ENCODE data around the gene CBLN3.

The CBLN3 gene

GRCh38 chr14:24378981-24379906, 50.2 kb downstream of the CBLN3 start:
- Histone ChIP-seq H3K4me3 (no peak overlapping the region), H3K27ac (no peak overlapping the region), H4K20me1 (no peaks in the 10 kb centered on the region; a peak in 1 of 22 replicates), H3K4me1 (peaks cover 10 to 38% (median 32%) of the 10 kb centered on the region in 10 experiments; a peak in 19 of 20 replicates), H3K9ac (no peak overlapping the region), H3K9me3 (replicated peaks in 1 of 11) (no peaks in the 10 kb centered on the region), H3K27me3 (no peaks in the 10 kb centered on the region), H3K4me2 (no peak overlapping the region), H3K36me3 (peaks cover 0 to 43% (median 37%) of the 10 kb centered on the region in 11 experiments; a peak in 11 of 22 replicates)
- TF ChIP-seq Cebpa-rat (IDR thresholded peaks at IDR 0.05): no peak

GRCh38 chr14:24378327-24378726, 51.1 kb downstream of the CBLN3 start:
- H3K9me3 ChIP-seq (replicated peaks in 1 of 11): no peaks in the 10 kb centered on the region
- H3K36me3 ChIP-seq: peaks cover 0 to 53% (median 47%) of the 10 kb centered on the region in 11 experiments; a peak in 18 of 22 replicates
- no peak for TF ChIP-seq Cebpa-rat (IDR thresholded peaks at IDR 0.05)
- no peak overlapping the region for H3K9ac ChIP-seq
- H3K4me1 ChIP-seq: peaks cover 10 to 42% (median 32%) of the 10 kb centered on the region in 10 experiments; a peak in 19 of 20 replicates
- no peak overlapping the region for H3K4me3 ChIP-seq
- H3K27me3 ChIP-seq: no peaks in the 10 kb centered on the region
- 0 out of 22 replicates have a peak overlapping the region, but pooled peaks of 1 of the 11 experiments have one; percentile 7 for H3K27ac ChIP-seq
- H4K20me1 ChIP-seq: no peaks in the 10 kb centered on the region; a peak in 1 of 22 replicates
- no peak overlapping the region for H3K4me2 ChIP-seq

- H4K20me1 ChIP-seq: no peaks in the 10 kb centered on the region; a peak in 1 of 22 replicates
- H3K4me3 ChIP-seq: no peak overlapping the region
- no peaks in the 10 kb centered on the region for H3K9me3 ChIP-seq (replicated peaks in 1 of 11)
- peak overlapping the region in 1 of 11 experiments; percentile 7; a peak in 1 of 22 replicates for H3K27ac ChIP-seq
- no peak for TF ChIP-seq Cebpa-rat (IDR thresholded peaks at IDR 0.05)
- peaks cover 0 to 59% (median 53%) of the 10 kb centered on the region in 11 experiments; a peak in 20 of 22 replicates for H3K36me3 ChIP-seq
- no peaks in the 10 kb centered on the region for H3K27me3 ChIP-seq
- no peak overlapping the region for H3K9ac ChIP-seq
- peak overlapping the region in 8 of 11 experiments; percentile 51 to 84 (median 78); a peak in 13 of 22 replicates for H3K4me2 ChIP-seq
- H3K4me1 ChIP-seq: peaks cover 10 to 42% (median 32%) of the 10 kb centered on the region in 10 experiments; a peak in 19 of 20 replicates
These were observed 51.8 kb downstream of the CBLN3 start for GRCh38 chr14:24377657-24378056.

GRCh38 chr14:24377126-24377525, 52.3 kb downstream of the CBLN3 start:
- Histone ChIP-seq H3K9ac (no peak overlapping the region), H3K4me3 (no peak overlapping the region), H3K36me3 (peaks cover 0 to 65% (median 59%) of the 10 kb centered on the region in 11 experiments; a peak in 20 of 22 replicates), H3K27me3 (no peaks in the 10 kb centered on the region), H3K4me1 (peaks cover 10 to 42% (median 32%) of the 10 kb centered on the region in 10 experiments; a peak in 19 of 20 replicates), H3K4me2 (peak overlapping the region in 9 of 11 experiments; percentile 51 to 84 (median 77); a peak in 17 of 22 replicates), H3K9me3 (replicated peaks in 1 of 11) (no peaks in the 10 kb centered on the region), H3K27ac (no peak overlapping the region; a peak in 1 of 22 replicates), H4K20me1 (no peaks in the 10 kb centered on the region; a peak in 1 of 22 replicates)
- TF ChIP-seq Cebpa-rat (IDR thresholded peaks at IDR 0.05): no peak

All from BLaER1 treated with 17β-estradiol and CSF1 and Interleukin-3, amounts not matched to agents 10 nM and 100 nM (cell line).